CD4-positive, alpha-beta T cell treated with Interferon gamma for 1 hour (primary cell): ENCODE data around the gene SCG3.
"Not testable (repeated sequence)": the region's sequence is repeated elsewhere in the genome, so short reads cannot be mapped to it uniquely, and the experiment has no call there.

Experiments
- DNase-seq: peaks from one replicate; pipeline ENCODE4 v3.0.0-alpha.2; 2020

SCG3 gene

DNA sequence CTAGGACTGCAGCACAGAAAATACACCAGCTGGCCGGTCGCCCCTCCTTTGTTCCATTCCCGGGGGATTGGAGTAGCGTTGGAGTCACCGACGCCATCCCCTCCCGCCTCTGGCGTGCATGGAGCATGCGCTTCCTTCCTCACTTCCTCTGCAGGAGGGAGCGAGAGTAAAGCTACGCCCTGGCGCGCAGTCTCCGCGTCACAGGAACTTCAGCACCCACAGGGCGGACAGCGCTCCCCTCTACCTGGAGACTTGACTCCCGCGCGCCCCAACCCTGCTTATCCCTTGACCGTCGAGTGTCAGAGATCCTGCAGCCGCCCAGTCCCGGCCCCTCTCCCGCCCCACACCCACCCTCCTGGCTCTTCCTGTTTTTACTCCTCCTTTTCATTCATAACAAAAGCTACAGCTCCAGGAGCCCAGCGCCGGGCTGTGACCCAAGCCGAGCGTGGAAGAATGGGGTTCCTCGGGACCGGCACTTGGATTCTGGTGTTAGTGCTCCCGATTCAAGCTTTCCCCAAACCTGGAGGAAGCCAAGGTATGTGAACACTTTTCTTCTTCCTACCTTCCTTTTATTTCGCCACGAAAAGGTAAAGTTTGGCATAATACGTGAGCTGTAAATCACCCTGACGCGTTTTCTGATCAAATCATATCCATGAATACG is at the start of gene SCG3:
TSS of gene SCG3 (plus strand) at position 201 of the 661 bp plus-strand sequence. CDS start at position 454, 253 bp downstream.
- DNase-seq = peak; percentile 47

GRCh38 chr15:51634591-51635198 is 46.6 kb upstream of the SCG3 start:
- peak; percentile 56 for DNase-seq

- DNase-seq = no peak
Observed at GRCh38 chr15:51641490-51642130, 39.7 kb upstream of the SCG3 start.

DNA sequence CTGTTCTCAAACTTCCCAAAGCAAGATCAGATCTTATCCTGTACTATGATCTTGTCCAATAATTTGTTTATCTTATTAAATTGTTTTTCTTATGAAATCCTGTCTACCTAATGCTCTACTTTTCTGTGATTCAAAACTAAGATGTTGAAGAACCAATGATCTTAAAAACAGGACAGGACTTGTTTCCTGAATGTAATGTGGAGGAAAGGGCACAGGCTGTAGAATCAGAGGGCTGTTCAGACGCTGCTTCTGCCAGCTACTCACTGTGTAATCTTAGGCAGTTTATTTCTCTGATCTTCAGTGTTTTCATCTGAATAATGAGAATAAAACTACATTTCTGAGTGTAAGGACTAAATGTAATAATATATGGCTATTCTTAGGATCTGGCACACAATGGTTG is 38.6 kb upstream of the SCG3 start:
- DNase-seq = no peak

DNA sequence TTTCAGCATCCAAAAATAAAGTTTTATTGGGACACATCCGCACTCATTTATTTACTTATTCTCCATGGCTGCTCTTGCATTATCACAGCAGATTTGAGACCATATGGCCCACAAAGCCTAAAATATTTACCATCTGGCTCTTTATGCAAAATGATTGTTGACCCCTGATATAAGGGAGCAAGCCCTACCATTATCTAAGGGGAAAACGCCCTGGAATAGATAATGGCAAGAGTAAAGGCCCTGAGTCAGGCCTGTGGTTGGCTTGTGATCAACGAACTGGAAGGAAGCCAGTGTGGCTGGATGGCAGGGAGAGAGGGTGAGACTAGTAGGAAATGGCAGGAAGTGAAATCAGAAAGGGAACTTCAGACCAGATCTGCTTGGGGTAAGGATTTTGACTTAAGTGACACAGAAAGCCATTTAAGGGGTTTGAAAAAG is 34.2 kb upstream of the SCG3 start:
- DNase-seq = peak; percentile 45

DNA sequence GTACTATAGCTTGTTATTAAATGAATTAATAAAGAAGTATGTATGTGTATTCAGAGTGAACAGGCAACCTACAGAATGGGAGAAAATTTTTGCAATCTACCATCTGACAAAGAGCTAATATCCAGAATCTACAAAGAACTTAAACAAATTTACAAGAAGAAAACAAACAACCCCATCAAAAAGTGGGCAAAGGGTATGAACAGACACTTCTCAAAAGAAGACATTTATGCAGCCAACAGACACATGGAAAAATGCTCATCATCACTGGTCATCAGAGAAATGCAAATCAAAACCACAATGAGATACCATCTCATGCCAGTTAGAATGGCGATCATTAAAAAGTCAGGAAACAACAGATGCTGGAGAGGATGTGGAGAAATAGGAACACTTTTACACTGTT is 33.2 kb upstream of the SCG3 start:
- DNase-seq = not testable (repeated sequence)

GRCh38 chr15:51648643-51649042 is 32.7 kb upstream of the SCG3 start:
- not testable (repeated sequence) for DNase-seq

- DNase-seq = peak; percentile 6
Observed at GRCh38 chr15:51649659-51650521, 31.4 kb upstream of the SCG3 start.

DNA sequence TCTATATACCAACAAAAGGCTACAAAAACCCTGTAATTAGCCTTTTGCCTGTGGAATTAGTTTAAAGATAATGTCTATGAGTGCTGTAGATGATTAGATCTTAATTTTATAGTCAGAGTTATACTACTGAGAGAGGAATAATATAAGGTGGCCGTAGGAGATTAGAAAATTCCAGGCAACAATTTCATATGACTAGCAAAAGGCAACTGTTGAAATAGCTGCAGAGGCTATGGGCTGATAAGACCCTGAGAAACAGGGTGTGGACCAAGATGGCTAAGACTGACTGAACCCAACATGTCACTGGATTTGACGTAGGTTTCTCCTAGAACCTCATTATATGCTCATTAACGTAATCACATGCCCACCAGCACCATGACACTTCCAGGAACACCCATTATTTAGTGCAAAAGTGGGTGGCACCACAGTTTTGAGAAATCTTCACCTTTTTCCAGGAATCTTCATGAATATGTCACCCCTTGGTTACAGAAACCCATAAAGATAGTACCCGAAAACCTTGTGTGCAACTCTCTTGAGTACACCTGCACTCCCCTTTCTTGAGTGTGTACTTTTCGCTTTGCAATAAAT is 29.1 kb upstream of the SCG3 start:
- no peak for DNase-seq

- DNase-seq = not testable (repeated sequence)
Observed at GRCh38 chr15:51655401-51656057, 25.8 kb upstream of the SCG3 start.

GRCh38 chr15:51658664-51659063 is 22.6 kb upstream of the SCG3 start:
- no peak for DNase-seq

GRCh38 chr15:51661072-51661471 is 20.2 kb upstream of the SCG3 start:
- DNase-seq = no peak

GRCh38 chr15:51667478-51667877 is 13.8 kb upstream of the SCG3 start:
- no peak for DNase-seq

- no peak for DNase-seq
Observed at GRCh38 chr15:51668446-51668845, 12.9 kb upstream of the SCG3 start.

DNA sequence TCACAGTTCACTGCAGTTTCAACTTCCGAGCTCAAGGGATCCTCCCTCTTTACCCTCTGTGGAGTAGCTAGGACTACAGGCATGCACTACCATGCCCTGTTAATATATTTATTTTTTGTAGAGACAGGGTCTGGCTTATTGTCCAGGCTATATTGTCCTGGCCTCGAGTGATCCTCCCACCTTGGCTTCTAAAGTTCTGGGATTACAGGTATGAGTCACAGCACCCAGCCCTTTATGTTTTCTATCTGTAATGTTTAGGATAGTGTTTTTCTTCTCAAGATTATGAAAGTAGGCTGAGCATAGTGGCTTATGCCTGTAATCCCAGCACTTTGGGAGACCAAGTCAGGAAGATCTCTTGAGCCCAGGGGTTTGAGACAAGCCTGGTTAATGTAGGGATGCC is 11.9 kb upstream of the SCG3 start:
- DNase-seq = no peak

DNA sequence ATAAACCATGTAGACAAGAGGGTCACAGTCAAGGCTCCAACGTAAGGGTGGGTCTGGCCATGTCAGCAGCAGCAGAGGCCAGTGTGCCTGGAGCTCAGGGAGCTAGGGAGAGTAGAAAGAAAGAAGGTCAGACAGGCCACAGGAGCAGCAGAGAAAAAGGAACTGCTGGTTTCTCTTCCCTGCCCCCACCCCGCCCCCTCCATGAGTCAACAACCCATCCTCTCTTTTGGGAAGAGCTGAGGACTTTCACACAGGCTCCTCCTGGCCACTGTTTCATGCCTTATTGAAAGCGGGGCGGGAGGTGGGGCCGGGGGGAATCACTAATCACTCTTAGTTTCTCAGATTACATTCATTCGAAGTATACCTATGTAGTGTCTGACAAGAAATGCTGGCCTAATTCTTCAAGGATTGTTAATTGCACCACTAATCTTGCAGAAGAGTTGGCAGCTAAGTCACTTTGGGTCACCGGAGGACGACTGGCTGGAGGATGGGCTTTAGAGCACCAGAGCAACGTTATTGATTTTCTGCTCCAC is 9.1 kb upstream of the SCG3 start:
- peak; percentile 7 for DNase-seq

GRCh38 chr15:51672913-51673857 is 8.1 kb upstream of the SCG3 start:
- no peak for DNase-seq

- DNase-seq = no peak
Observed at GRCh38 chr15:51675234-51675633, 6.1 kb upstream of the SCG3 start.

- DNase-seq = no peak
Observed at GRCh38 chr15:51677021-51677420, 4.3 kb upstream of the SCG3 start.

- DNase-seq = no peak
Observed at GRCh38 chr15:51677452-51677851, 3.9 kb upstream of the SCG3 start.

GRCh38 chr15:51678096-51678495 is 3.2 kb upstream of the SCG3 start:
- DNase-seq = no peak
